Mammary epithelial cell (primary cell): Measurements from ENCODE around the gene IFI6.

ENCODE experiments used
- CTCF ChIP-seq, 2 donors: IDR thresholded peaks in 1 of 2; conservative IDR thresholded peaks in 1 of 2; 2 replicates each; pipeline ENCODE4 v1.5.1; 2011 to 2012; ENCODE audit warnings: inconsistent platforms in 2 of 2, low read length in 2 of 2, mild to moderate bottlenecking in 2 of 2, control low read depth in 1 of 2, low read depth in 1 of 2; ENCODE audit not compliant: insufficient read depth in 1 of 2; ENCODE audit errors: extremely low read depth in 1 of 2
- EZH2 ChIP-seq: IDR thresholded peaks from 2 replicates; pipeline ENCODE4 v1.6.1; 2012; ENCODE audit warnings: low read length, inconsistent platforms, borderline replicate concordance

- TF ChIP-seq CTCF (conservative IDR thresholded peaks at IDR 0.05 in 1 of 2, IDR thresholded peaks at IDR 0.05 in 1 of 2; ENCODE audit: extremely low read depth in 1 of 2, insufficient read depth in 1 of 2, low read depth in 1 of 2, low read length in 2 of 2): no peak
- TF ChIP-seq EZH2: no peak
These were observed 47.4 kb downstream of the IFI6 start for GRCh38 chr1:27624467-27625178.
